Spleen (tissue), 11 donors: ENCODE data around the gene PGBD5. TPM values are rescaled to one million over a fixed set of nuclear protein-coding genes. Genes with fewer than 3 reads are reported as not detected.

ENCODE experiments used
- DNase-seq: peaks from one replicate; pipeline ENCODE4 v3.0.0-alpha.2; 2020
- H3K27ac ChIP-seq, 8 donors: fragments of 200-600 bp; sonication (generic) in 7 of 8; 1 replicate in 4 of 8; 2 replicates in 4 of 8; pipeline versions ENCODE4 v1.5.0 to v1.8.0; 2016 to 2021; ENCODE audit warnings: inconsistent platforms in 4 of 8, mild to moderate bottlenecking in 4 of 8, moderate library complexity in 1 of 8
- H3K27me3 ChIP-seq, 7 donors: fragments of 200-600 bp; sonication (generic) in 6 of 7; replicated peaks in 1 of 7; 1 replicate in 4 of 7; 2 replicates in 3 of 7; pipeline versions ENCODE4 v1.5.0 to v1.8.0; 2016 to 2021; ENCODE audit warnings: inconsistent platforms in 3 of 7, mild to moderate bottlenecking in 1 of 7
- H3K36me3 ChIP-seq, 6 donors: fragments of 200-600 bp; sonication (generic) in 5 of 6; 1 replicate in 4 of 6; 2 replicates in 2 of 6; pipeline versions ENCODE4 v1.5.0 to v1.8.0; 2016 to 2021; ENCODE audit warnings: inconsistent platforms in 2 of 6
- H3K4me1 ChIP-seq, 6 donors: fragments of 200-600 bp; sonication (generic) in 5 of 6; 1 replicate in 3 of 6; 2 replicates in 3 of 6; pipeline versions ENCODE4 v1.5.0 to v1.8.0; 2016 to 2021; ENCODE audit warnings: inconsistent platforms in 3 of 6
- H3K4me3 ChIP-seq, 8 donors: fragments of 200-600 bp; sonication (generic) in 7 of 8; 1 replicate in 4 of 8; 2 replicates in 4 of 8; pipeline versions ENCODE4 v1.5.0 to v1.8.0; 2016 to 2021; ENCODE audit warnings: inconsistent platforms in 4 of 8, mild to moderate bottlenecking in 4 of 8, moderate library complexity in 2 of 8
- H3K9me3 ChIP-seq, 8 donors: fragments of 200-600 bp; sonication (generic) in 7 of 8; 1 replicate in 4 of 8; 2 replicates in 4 of 8; pipeline versions ENCODE4 v1.5.0 to v1.8.0; 2016 to 2021; ENCODE audit warnings: inconsistent platforms in 4 of 8
- POLR2A ChIP-seq, 3 donors: fragments of 450-650 bp; IDR thresholded peaks; one replicate each; pipeline ENCODE4 v1.5.1; 2017; ENCODE audit warnings: antibody characterized with exemption in 3 of 3, mild to moderate bottlenecking in 1 of 3
- POLR2AphosphoS5 ChIP-seq, 3 donors: sonication (generic); formaldehyde crosslinking; IDR thresholded peaks; one replicate each; pipeline ENCODE4 v1.5.1; 2017; ENCODE audit warnings: antibody characterized with exemption in 3 of 3
- WGBS, 5 donors: extraction: QIAGEN DNeasy Blood & Tissue Kit in 3 of 5; methylation state at CpG; one replicate each; pipeline versions ENCODE4 v1.1.5 to v1.1.7; 2013 to 2018; 5-methylcytosine and 5-hydroxymethylcytosine counted together
- intact Hi-C: fragments of 100-400 bp; cut with DNase I; formaldehyde crosslinking; loops from one replicate; pipeline ENCODE4 v1.15.0; 2023; ENCODE audit warnings: low total_unique reads
- polyA plus RNA-seq, 3 donors: library from polyadenylated mRNA; stranded (reverse); fragments of 200-250 nt; gene quantifications; one replicate each; pipeline ENCODE4 v1.2.1, GENCODE V29; 2013
- total RNA-seq, 7 donors: library from RNA; depleted of rRNA in 3 of 7; stranded (reverse); fragments of >200 nt in 3 of 7; fragmentation: NEBNext Ultra II Directional in 4 of 7; extraction: Animal tissue kit (Norgen Biotek cat#: 25700) in 4 of 7; gene quantifications; one replicate each; pipeline versions ENCODE4 v1.1.0 to v1.2.1, GENCODE V29; 2016 to 2021
- TF ChIP-seq, protein P1 (sequence below), 11 experiments: fragments of 200-600 bp in 7 of 11; fragments of 450-650 bp in 4 of 11; sonication (generic) in 4 of 11; IDR thresholded peaks in 8 of 11; conservative IDR thresholded peaks in 3 of 11; 1 replicate in 7 of 11; 2 replicates in 4 of 11; pipeline versions ENCODE4 v1.4.0 to v1.8.0; 2016 to 2021; ENCODE audit warnings: antibody characterized with exemption in 11 of 11, inconsistent platforms in 4 of 11, mild to moderate bottlenecking in 1 of 11
- donor health status: healthy with polysubstance abuse.
- donor health status: DM: no; HTN: no; CAD: no; lungs with moderate emphysema.
- donor health status: DM: no; HTN: no; CAD: no.
- donor health status: Bipolar disorder and iron deficiency.
- donor health status: healthy.
- donor health status: DM: no; HTN: no; CAD: no.
- donor health status: DM: yes; HTN: yes; CAD: no.

PGBD5 gene
- total and polyA plus RNA-seq, 10 donors: 0.07 to 6.7 (median 3.0) TPM

GRCh38 chr1:230391776-230392535 is 34.2 kb downstream of the PGBD5 start:
- no peak overlapping the region for H3K27ac ChIP-seq
- no peaks in the 10 kb centered on the region for H3K9me3 ChIP-seq
- DNase-seq: peak; percentile 57
- no peaks in the 10 kb centered on the region for H3K36me3 ChIP-seq
- no peaks in the 10 kb centered on the region for H3K4me1 ChIP-seq
- intact Hi-C loops: no loop called here
- peaks cover 0 to 28% (median 0%) of the 10 kb centered on the region in 7 donors for H3K27me3 ChIP-seq
- no peak for TF ChIP-seq POLR2AphosphoS5 (IDR thresholded peaks at IDR 0.05)
- TF ChIP-seq POLR2A (IDR thresholded peaks at IDR 0.05): no peak
- TF ChIP-seq, protein P1, sequence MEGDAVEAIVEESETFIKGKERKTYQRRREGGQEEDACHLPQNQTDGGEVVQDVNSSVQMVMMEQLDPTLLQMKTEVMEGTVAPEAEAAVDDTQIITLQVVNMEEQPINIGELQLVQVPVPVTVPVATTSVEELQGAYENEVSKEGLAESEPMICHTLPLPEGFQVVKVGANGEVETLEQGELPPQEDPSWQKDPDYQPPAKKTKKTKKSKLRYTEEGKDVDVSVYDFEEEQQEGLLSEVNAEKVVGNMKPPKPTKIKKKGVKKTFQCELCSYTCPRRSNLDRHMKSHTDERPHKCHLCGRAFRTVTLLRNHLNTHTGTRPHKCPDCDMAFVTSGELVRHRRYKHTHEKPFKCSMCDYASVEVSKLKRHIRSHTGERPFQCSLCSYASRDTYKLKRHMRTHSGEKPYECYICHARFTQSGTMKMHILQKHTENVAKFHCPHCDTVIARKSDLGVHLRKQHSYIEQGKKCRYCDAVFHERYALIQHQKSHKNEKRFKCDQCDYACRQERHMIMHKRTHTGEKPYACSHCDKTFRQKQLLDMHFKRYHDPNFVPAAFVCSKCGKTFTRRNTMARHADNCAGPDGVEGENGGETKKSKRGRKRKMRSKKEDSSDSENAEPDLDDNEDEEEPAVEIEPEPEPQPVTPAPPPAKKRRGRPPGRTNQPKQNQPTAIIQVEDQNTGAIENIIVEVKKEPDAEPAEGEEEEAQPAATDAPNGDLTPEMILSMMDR (IDR thresholded peaks at IDR 0.05 in 8 of 11, conservative IDR thresholded peaks at IDR 0.05 in 3 of 11): no peak
- H3K4me3 ChIP-seq: no peak overlapping the region
- 38 to 62% (median 58%) methylated on average over 17 to 20 of the region's 20 CpGs for WGBS, 5 donors

DNA sequence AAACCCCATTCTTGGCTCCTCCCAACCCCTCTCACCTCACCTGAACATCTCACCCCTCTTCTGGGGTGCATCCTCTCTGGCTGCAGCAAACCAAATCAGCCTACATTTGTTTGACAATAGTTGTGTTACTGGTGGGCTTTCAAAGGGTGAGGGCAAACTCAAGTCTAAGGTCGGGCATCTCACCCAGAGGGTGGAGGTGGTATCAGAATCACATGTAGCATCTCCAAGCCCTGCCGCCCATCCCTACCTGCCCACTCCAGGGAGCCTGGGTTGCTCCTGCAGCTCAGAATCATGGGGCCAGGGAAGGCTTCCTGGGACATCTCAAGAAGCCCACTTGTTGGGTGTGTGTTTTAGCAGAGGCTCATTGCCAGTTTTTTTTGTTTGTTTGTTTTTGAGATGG is 35.8 kb downstream of the PGBD5 start:
- Histone ChIP-seq H3K9me3 (no peaks in the 10 kb centered on the region), H3K36me3 (no peaks in the 10 kb centered on the region), H3K4me3 (no peak overlapping the region), H3K4me1 (no peaks in the 10 kb centered on the region), H3K27ac (no peak overlapping the region), H3K27me3 (peaks cover 0 to 20% (median 0%) of the 10 kb centered on the region in 7 donors)
- WGBS, 5 donors: 60 to 91% (median 88%) methylated on average over 2 of the region's 2 CpGs
- no peak for DNase-seq
- TF ChIP-seq, protein P1 (IDR thresholded peaks at IDR 0.05 in 8 of 11, conservative IDR thresholded peaks at IDR 0.05 in 3 of 11): no peak
- TF ChIP-seq POLR2AphosphoS5 (IDR thresholded peaks at IDR 0.05) (no peak), POLR2A (IDR thresholded peaks at IDR 0.05) (no peak)
- intact Hi-C loops: no loop called here

DNA sequence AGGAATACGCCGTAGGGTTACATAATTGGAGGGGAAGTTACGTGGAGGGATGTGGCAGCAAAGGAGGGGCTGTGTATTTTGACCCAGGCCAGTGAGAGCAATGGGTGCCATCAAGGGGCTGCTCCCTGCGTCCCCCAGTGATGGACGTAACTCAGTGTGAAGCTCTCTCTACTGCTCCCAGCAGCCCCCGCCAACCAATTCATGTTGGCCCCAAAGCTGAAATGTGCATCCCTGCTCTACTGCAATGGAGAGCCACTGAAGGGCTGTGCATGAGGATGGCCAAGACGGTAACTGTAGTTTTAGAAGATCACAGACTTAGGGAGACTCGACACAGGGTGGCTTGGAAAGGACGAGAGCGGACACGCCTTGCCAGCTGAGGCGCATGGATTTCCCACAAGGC is 38.3 kb downstream of the PGBD5 start:
- Histone ChIP-seq H3K36me3 (no peaks in the 10 kb centered on the region), H3K4me1 (no peaks in the 10 kb centered on the region), H3K27ac (no peak overlapping the region), H3K9me3 (no peaks in the 10 kb centered on the region), H3K27me3 (peaks cover 0 to 20% (median 0%) of the 10 kb centered on the region in 7 donors), H3K4me3 (no peak overlapping the region)
- no peak for DNase-seq
- TF ChIP-seq, protein P1 (IDR thresholded peaks at IDR 0.05 in 8 of 11, conservative IDR thresholded peaks at IDR 0.05 in 3 of 11): no peak
- no peak for TF ChIP-seq POLR2AphosphoS5 (IDR thresholded peaks at IDR 0.05)
- TF ChIP-seq POLR2A (IDR thresholded peaks at IDR 0.05): no peak
- 89 to 96% (median 93%) methylated on average over 12 of the region's 12 CpGs for WGBS, 5 donors
- intact Hi-C loops: no loop called here

- DNase-seq: no peak
- H3K27me3 ChIP-seq: peaks cover 0 to 17% (median 0%) of the 10 kb centered on the region in 7 donors
Measured at GRCh38 chr1:230387296-230387695, 38.8 kb downstream of the PGBD5 start.

More at GRCh38 chr1:230387296-230387695, 38.8 kb downstream of the PGBD5 start:
- TF ChIP-seq POLR2A (IDR thresholded peaks at IDR 0.05) (no peak), POLR2AphosphoS5 (IDR thresholded peaks at IDR 0.05) (no peak)
- TF ChIP-seq, protein P1 (IDR thresholded peaks at IDR 0.05 in 8 of 11, conservative IDR thresholded peaks at IDR 0.05 in 3 of 11): no peak
- no peaks in the 10 kb centered on the region for H3K36me3 ChIP-seq
- H3K27ac ChIP-seq: no peak overlapping the region
- no peaks in the 10 kb centered on the region for H3K9me3 ChIP-seq
- H3K4me1 ChIP-seq: no peaks in the 10 kb centered on the region
- no peak overlapping the region for H3K4me3 ChIP-seq
- 61 to 92% (median 89%) methylated on average over 2 of the region's 2 CpGs for WGBS, 5 donors
- intact Hi-C loops: no loop called here
